Left ventricle myocardium inferior (tissue), 1 donor: ENCODE results near the gene CEPT1. TPM values are rescaled to one million over a fixed set of nuclear protein-coding genes. Genes with fewer than 3 reads are reported as not detected.
"Not testable (repeated sequence)": the region's sequence is repeated elsewhere in the genome, so short reads cannot be mapped to it uniquely, and the experiment has no call there.

Experiments used
- DNase-seq: peaks from one replicate; pipeline ENCODE4 v3.0.0-alpha.2; 2020
- H3K27ac ChIP-seq: fragments of 200-600 bp; replicated peaks from 2 replicates; pipeline ENCODE4 v1.8.0; 2021
- H3K27me3 ChIP-seq: fragments of 200-600 bp; 2 replicates; pipeline ENCODE4 v1.8.0; 2021; ENCODE audit warnings: low read depth
- H3K36me3 ChIP-seq: fragments of 200-600 bp; 2 replicates; pipeline ENCODE4 v1.8.0; 2021
- H3K4me1 ChIP-seq: fragments of 200-600 bp; 2 replicates; pipeline ENCODE4 v1.8.0; 2021
- H3K4me3 ChIP-seq: fragments of 200-600 bp; 2 replicates; pipeline ENCODE4 v1.8.0; 2021; ENCODE audit warnings: mild to moderate bottlenecking, moderate library complexity
- H3K9me3 ChIP-seq: fragments of 200-600 bp; replicated peaks from 2 replicates; pipeline ENCODE4 v1.8.0; 2021
- CTCF ChIP-seq: fragments of 200-600 bp; IDR thresholded peaks from 2 replicates; pipeline ENCODE4 v1.8.0; 2021; ENCODE audit warnings: antibody characterized with exemption, mild to moderate bottlenecking, borderline replicate concordance
- intact Hi-C: fragments of 100-400 bp; cut with micrococcal nuclease; formaldehyde crosslinking; loops from one replicate; pipeline ENCODE4 v1.11.0; 2022
- total RNA-seq: library from RNA; stranded (reverse); fragmentation: NEBNext Ultra II Directional; extraction: Animal tissue kit (Norgen Biotek cat#: 25700); gene quantifications from one replicate; pipeline ENCODE4 v1.2.1, GENCODE V29; 2021
- donor health status: DM: no; HTN: yes; CAD: no; lungs with severe emphysema.

Gene CEPT1
- total RNA-seq, 1 donor from 2014 or later: 14.0 TPM

DNA sequence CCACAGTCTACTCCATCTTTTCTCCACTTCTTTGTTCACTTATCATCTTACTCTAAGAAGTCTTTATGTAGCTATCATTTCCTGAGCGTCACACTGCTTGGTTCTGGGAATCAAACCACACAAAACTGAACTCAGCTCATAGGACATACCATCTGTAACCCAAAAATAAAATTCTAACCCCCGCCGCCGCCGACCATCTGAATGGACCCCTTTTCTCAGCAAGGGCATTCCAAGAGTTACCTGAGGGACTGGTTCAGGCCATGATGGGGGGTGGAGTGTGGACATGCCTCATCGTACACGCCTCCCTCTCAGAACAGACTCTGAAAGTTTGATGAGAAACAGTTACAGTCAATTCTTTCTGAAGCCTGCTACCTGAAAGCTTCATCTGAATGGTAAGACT is 74.9 kb downstream of the CEPT1 start:
- Histone ChIP-seq H3K9me3 (no peaks in the 10 kb centered on the region), H3K36me3 (no peaks in the 10 kb centered on the region), H3K27me3 (peaks cover 31% of the 10 kb centered on the region), H3K4me3 (no peak overlapping the region), H3K4me1 (peaks cover 8% of the 10 kb centered on the region), H3K27ac (no peak overlapping the region)
- intact Hi-C loops: no loop called here
- no peak for TF ChIP-seq CTCF
- DNase-seq: no peak

DNA sequence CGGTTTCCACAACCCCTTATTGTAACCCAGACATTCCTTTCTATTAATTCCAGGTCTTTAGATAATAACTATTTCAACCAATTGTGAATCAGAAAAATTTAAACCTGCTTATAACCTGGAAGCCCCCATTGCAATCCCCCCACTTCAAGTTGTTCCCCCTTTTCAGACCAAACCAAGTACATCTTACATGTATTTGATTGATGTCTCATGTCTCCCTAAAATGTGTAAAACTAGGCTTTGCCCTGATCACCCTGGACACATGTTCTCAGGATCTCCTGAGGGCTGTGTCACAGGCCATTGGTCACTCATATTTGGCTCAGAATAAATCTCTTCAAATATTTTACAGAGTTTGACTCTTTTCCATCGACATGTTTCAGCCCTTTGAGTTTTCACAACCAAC is 75.3 kb downstream of the CEPT1 start:
- H3K4me3 ChIP-seq, DNase-seq, H3K36me3 ChIP-seq, H3K9me3 ChIP-seq, H3K4me1 ChIP-seq, intact Hi-C loops, H3K27ac ChIP-seq: not testable (repeated sequence)
- H3K27me3 ChIP-seq: peaks cover 28% of the 10 kb centered on the region

- H3K4me3 ChIP-seq: no peak overlapping the region
- H3K27me3 ChIP-seq: peaks cover 14% of the 10 kb centered on the region
- no peaks in the 10 kb centered on the region for H3K9me3 ChIP-seq
- H3K36me3 ChIP-seq: no peaks in the 10 kb centered on the region
- peaks cover 8% of the 10 kb centered on the region for H3K4me1 ChIP-seq
- TF ChIP-seq CTCF: no peak
- no peak for DNase-seq
- no peak overlapping the region for H3K27ac ChIP-seq
- intact Hi-C loops: no loop called here
Observed at GRCh38 chr1:111216751-111217150, 76.7 kb downstream of the CEPT1 start.

DNA sequence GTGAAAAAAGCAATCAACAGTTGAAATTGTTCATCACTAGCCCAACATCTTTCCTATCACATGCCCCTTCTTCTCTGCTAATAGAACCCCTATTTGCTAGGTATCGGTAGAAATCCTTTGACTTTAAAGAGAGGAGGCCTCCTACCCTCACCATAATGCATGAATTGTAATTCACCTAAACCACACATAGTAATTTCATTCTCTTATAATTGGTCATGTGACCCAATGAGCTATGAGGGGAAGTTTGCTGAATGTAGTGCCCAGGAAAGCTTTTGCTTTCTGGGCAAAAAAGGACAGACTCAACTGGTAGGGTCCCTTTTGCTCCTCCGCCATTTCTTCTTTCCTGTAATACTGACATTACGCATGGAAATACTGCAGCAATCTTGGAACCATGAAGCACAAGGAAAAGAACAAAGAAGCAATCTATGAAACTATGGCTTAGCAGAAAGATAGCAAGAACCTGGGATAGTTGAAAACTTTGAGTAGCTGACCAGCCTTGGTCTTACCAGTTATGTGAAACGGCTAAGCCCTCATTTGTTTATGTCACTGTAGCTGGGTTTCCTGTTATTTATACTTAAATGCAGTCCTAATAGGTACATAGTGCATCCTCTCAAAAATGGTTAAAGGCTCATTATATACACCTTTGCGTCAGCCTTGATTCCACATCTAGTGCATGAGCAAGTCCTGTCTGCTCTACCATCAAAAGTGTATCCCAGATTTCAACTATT is 77.3 kb downstream of the CEPT1 start:
- TF ChIP-seq CTCF: no peak
- Histone ChIP-seq H3K4me1 (peaks cover 8% of the 10 kb centered on the region), H3K9me3 (no peaks in the 10 kb centered on the region), H3K27me3 (peaks cover 14% of the 10 kb centered on the region), H3K4me3 (no peak overlapping the region), H3K36me3 (no peaks in the 10 kb centered on the region), H3K27ac (no peak overlapping the region)
- intact Hi-C loops: no loop called here
- DNase-seq: no peak

DNA sequence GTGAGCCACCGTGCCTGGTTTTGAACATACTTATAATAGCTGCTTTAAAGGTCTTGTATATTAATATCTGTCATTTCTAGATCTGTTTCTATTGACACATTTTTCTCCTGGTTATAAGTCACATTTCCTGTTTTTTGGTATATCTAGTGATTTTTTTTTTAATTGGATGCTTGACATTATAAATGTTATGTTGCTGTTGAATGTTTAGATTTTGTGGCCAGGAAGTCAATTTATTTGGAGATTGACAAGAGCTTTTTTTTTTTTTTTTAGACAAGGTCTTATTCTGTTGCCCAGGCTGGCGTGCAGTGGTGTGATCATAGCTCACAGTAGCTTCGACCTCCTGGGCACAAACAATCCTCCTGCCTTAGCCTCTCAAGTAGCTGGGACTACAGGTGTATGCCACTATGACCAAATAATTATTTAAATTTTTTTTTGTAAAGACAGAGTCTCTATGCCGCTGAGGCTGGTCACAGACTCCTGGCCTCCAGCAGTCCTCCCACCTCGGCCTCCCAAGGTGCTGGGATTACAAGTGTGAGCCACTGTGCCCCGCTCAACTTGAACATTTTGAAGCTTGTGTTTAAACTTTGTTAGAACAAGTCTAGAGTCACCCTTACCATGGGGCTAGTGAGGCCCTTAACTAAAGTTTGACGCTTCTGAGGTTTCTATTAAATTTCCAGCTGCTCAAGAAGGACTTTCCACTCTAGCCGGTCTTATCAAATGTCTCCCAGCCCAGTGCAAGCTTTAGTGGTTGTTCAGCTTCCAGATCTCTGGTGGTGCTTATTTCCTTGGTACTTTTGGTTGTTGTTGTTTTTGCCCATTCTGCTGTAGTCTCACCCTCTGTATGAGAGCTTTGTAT is 78.9 kb downstream of the CEPT1 start:
- H3K9me3 ChIP-seq: no peaks in the 10 kb centered on the region
- H3K4me3 ChIP-seq: no peak overlapping the region
- H3K36me3 ChIP-seq: no peaks in the 10 kb centered on the region
- no peak for DNase-seq
- peaks cover 8% of the 10 kb centered on the region for H3K4me1 ChIP-seq
- peaks cover 4% of the 10 kb centered on the region for H3K27me3 ChIP-seq
- intact Hi-C loops: no loop called here
- H3K27ac ChIP-seq: no peak overlapping the region
- TF ChIP-seq CTCF: no peak
